ENCODE results near the gene TCERG1. TPM values are rescaled to one million over a fixed set of nuclear protein-coding genes. Genes with fewer than 3 reads are reported as not detected.

The TCERG1 gene
- total RNA-seq, 4 donors from 2014 or later, result 63.9 to 117 (median 109) TPM

- WGBS, 2 donors (ENCODE audit: low coverage in 1 of 2), result 52 to 54% methylated on average over 2 to 3 of the region's 3 CpGs
Measured at GRCh38 chr5:146560205-146560812, 113.2 kb downstream of the TCERG1 start.

More at GRCh38 chr5:146560205-146560812, 113.2 kb downstream of the TCERG1 start:
- intact Hi-C loops (cut with DNase I; ENCODE audit: low total_unique reads), result no loop called here
- H3K36me3 ChIP-seq, result no peaks in the 10 kb centered on the region
- no peak overlapping the region for H3K4me3 ChIP-seq
- no peak for DNase-seq
- no peaks in the 10 kb centered on the region for H3K9me3 ChIP-seq
- TF ChIP-seq POLR2A (IDR thresholded peaks at IDR 0.05) (no peak), POLR2AphosphoS5 (IDR thresholded peaks at IDR 0.05) (no peak), CTCF (IDR thresholded peaks at IDR 0.05) (no peak), EP300 (IDR thresholded peaks at IDR 0.05; ENCODE audit: low read depth) (no peak)
- H3K4me1 ChIP-seq, result no peaks in the 10 kb centered on the region
- H3K27ac ChIP-seq, result no peak overlapping the region
- no peaks in the 10 kb centered on the region for H3K27me3 ChIP-seq
- in situ Hi-C loops (cut with MboI; ENCODE audit: low pct_ligation_motif_present in 1 of 4, low pct_unique_long_range_greater_than_20kb in 1 of 4, low sequenced_read_pairs in 3 of 4), result no loop called here

Small RNAs within 50 kb of the gene (small RNA-seq; reads per million reads assigned to genes)
- gene RF02271, result 0 reads per million in 4 donors

Other genes with a start within 250 kb of the TCERG1 start
- gene RBM27, start 243.7 kb upstream of the TCERG1 start, total RNA-seq, result 10 to 100 TPM in 3 of 4 donors, 1 to 10 TPM in 1; 6.0 to 21.6 (median 14.9) TPM
- gene POU4F3, start 108.5 kb upstream of the TCERG1 start, total RNA-seq, result not detected
- gene GPR151, start 68.9 kb downstream of the TCERG1 start, total RNA-seq, result not detected

All from transverse colon (tissue), 4 donors.